Smooth muscle cell (in vitro differentiated cells): ENCODE measurements around the gene FTSJ3. TPM values are rescaled to one million over a fixed set of nuclear protein-coding genes. Genes with fewer than 3 reads are reported as not detected.

Source experiments
- DNase-seq: peaks from one replicate; lab custom pipeline; 2025; ENCODE audit not compliant: unreplicated experiment; lab: John Stamatoyannopoulos, UW
- H2AFZ ChIP-seq: fragments of 200-600 bp; sonication (generic); 2 replicates; pipeline ENCODE4 v1.6.0; 2016; ENCODE audit warnings: antibody characterized with exemption, low read depth, mild to moderate bottlenecking
- H3F3A ChIP-seq: fragments of 200-600 bp; sonication (generic); 2 replicates; pipeline ENCODE4 v1.6.0; 2017; ENCODE audit warnings: antibody characterized with exemption, low read depth
- H3K27ac ChIP-seq: fragments of 200-600 bp; sonication (generic); 2 replicates; pipeline ENCODE4 v1.5.1; 2016; ENCODE audit warnings: low read depth, mild to moderate bottlenecking
- H3K27me3 ChIP-seq: fragments of 200-600 bp; sonication (generic); 2 replicates; pipeline ENCODE4 v1.6.1; 2016; ENCODE audit warnings: low read depth, mild to moderate bottlenecking
- H3K36me3 ChIP-seq: fragments of 200-600 bp; sonication (generic); 2 replicates; pipeline ENCODE4 v1.5.1; 2016; ENCODE audit warnings: low read depth
- H3K4me1 ChIP-seq: fragments of 200-600 bp; sonication (generic); 2 replicates; pipeline ENCODE4 v1.5.1; 2016; ENCODE audit warnings: low read depth
- H3K4me2 ChIP-seq: fragments of 200-600 bp; sonication (generic); 2 replicates; pipeline ENCODE4 v1.6.0; 2016; ENCODE audit warnings: mild to moderate bottlenecking
- H3K4me3 ChIP-seq: fragments of 200-600 bp; sonication (generic); 2 replicates; pipeline ENCODE4 v1.5.1; 2016; ENCODE audit warnings: mild to moderate bottlenecking
- H3K79me2 ChIP-seq: fragments of 200-600 bp; sonication (generic); 2 replicates; pipeline ENCODE4 v1.6.0; 2016; ENCODE audit warnings: low read depth, mild to moderate bottlenecking
- H3K9ac ChIP-seq: fragments of 200-600 bp; sonication (generic); 2 replicates; pipeline ENCODE4 v1.6.0; 2016; ENCODE audit warnings: low read depth
- H3K9me3 ChIP-seq: fragments of 200-600 bp; sonication (generic); replicated peaks from 2 replicates; pipeline ENCODE4 v1.5.1; 2016; ENCODE audit warnings: low read depth
- H4K20me1 ChIP-seq: fragments of 200-600 bp; sonication (generic); 2 replicates; pipeline ENCODE4 v1.6.0; 2016; ENCODE audit warnings: low read depth
- WGBS: methylation state at CpG from one replicate; pipeline ENCODE4 v1.1.7; 2016; ENCODE audit warnings: low lambda C conversion rate; 5-methylcytosine and 5-hydroxymethylcytosine counted together
- polyA plus RNA-seq: library from polyadenylated mRNA; unstranded; fragments of >200 nt; fragmentation: Nextera tagmentation; extraction: Ambion mirVana; gene quantifications from 2 replicates; pipeline ENCODE4 v1.2.1, GENCODE V29; 2016
- total RNA-seq: library from RNA; depleted of rRNA; stranded (reverse); fragments of >200 nt; gene quantifications from 2 replicates; pipeline ENCODE4 v1.2.3, GENCODE V29; 2014
- TF ChIP-seq, protein P1 (sequence below): fragments of 200-600 bp; sonication (generic); IDR thresholded peaks from 2 replicates; pipeline ENCODE4 v1.5.1; 2017; ENCODE audit warnings: borderline replicate concordance, mild to moderate bottlenecking, antibody characterized with exemption; ENCODE audit not compliant: insufficient read depth, poor library complexity, severe bottlenecking

FTSJ3 gene
- total and polyA plus RNA-seq, 2 experiments from 2014 or later: 21.9 to 46.8 TPM

DNA sequence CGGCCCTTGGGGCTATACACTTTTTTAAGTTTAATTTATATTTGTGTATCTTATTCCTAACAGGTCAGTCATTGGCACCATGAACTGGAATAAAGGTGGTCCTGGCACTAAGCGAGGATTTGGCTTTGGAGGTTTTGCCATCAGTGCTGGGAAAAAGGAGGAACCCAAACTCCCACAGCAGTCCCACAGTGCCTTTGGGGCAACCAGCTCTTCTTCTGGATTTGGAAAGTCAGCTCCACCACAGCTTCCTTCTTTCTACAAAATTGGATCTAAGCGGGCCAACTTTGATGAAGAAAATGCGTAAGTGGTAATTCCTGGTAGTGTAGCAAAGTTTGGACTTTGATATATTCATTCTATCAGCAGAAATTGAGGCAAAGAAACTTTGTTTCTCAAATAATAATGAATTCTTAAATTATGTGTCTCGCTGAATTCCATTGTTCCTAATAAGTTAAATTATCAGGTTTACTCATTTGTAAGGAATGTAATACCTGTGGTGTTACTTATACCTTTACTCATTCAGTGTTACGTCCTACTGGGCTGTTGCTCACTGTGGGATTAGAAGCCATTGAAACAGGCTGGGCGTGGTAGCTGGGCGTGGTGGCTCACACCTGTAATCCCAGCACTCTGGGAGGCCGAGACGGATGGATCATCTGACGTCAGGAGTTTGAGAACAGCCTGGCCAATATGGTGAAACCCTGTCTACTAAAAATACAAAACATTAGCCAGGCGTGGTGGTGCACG lies 40.3 kb downstream of the FTSJ3 start:
- no peak overlapping the region for H2AFZ ChIP-seq
- WGBS: 93% methylated on average over 13 of the region's 13 CpGs
- no peak for DNase-seq
- H3K27me3 ChIP-seq: no peaks in the 10 kb centered on the region
- H3K36me3 ChIP-seq: peaks cover 23% of the 10 kb centered on the region
- peaks cover 100% of the 10 kb centered on the region for H3K79me2 ChIP-seq
- peaks cover 100% of the 10 kb centered on the region for H4K20me1 ChIP-seq
- H3F3A ChIP-seq: no peaks in the 10 kb centered on the region
- no peak overlapping the region for H3K4me2 ChIP-seq
- no peak overlapping the region for H3K4me3 ChIP-seq
- TF ChIP-seq, protein P1, sequence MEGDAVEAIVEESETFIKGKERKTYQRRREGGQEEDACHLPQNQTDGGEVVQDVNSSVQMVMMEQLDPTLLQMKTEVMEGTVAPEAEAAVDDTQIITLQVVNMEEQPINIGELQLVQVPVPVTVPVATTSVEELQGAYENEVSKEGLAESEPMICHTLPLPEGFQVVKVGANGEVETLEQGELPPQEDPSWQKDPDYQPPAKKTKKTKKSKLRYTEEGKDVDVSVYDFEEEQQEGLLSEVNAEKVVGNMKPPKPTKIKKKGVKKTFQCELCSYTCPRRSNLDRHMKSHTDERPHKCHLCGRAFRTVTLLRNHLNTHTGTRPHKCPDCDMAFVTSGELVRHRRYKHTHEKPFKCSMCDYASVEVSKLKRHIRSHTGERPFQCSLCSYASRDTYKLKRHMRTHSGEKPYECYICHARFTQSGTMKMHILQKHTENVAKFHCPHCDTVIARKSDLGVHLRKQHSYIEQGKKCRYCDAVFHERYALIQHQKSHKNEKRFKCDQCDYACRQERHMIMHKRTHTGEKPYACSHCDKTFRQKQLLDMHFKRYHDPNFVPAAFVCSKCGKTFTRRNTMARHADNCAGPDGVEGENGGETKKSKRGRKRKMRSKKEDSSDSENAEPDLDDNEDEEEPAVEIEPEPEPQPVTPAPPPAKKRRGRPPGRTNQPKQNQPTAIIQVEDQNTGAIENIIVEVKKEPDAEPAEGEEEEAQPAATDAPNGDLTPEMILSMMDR: no peak
- H3K9me3 ChIP-seq: no peaks in the 10 kb centered on the region
- H3K27ac ChIP-seq: no peak overlapping the region
- H3K9ac ChIP-seq: no peak overlapping the region
- no peaks in the 10 kb centered on the region for H3K4me1 ChIP-seq

DNA sequence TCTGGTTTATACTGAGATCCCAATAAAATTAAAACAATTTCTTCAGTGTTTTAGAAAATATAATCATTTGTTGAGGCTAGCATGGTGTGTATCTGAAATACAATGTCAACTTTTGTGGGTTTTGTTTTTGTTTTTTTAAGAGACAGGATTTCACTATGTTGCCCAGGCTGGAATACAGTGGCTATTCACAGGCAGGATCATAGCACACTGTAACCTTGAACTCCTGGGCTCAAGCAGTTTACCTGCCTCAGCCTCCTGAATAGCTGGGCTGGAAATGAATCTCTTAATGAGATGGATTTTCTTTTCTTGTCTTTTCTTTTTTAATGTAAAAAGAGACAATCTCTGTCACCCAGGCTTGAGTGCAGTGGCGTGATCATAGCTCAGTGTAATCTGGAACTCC lies 41.3 kb downstream of the FTSJ3 start:
- TF ChIP-seq, protein P1: no peak
- Histone ChIP-seq H3K4me2 (no peak overlapping the region), H3F3A (no peaks in the 10 kb centered on the region), H3K4me1 (no peaks in the 10 kb centered on the region), H3K4me3 (no peak overlapping the region), H3K9me3 (no peaks in the 10 kb centered on the region), H3K36me3 (peaks cover 15% of the 10 kb centered on the region), H3K27ac (peak overlapping the region; percentile 12), H3K27me3 (no peaks in the 10 kb centered on the region), H3K79me2 (peaks cover 100% of the 10 kb centered on the region), H2AFZ (no peak overlapping the region), H3K9ac (no peak overlapping the region), H4K20me1 (peaks cover 100% of the 10 kb centered on the region)
- no peak for DNase-seq
- 100% methylated on average over 1 of the region's 1 CpG for WGBS

DNA sequence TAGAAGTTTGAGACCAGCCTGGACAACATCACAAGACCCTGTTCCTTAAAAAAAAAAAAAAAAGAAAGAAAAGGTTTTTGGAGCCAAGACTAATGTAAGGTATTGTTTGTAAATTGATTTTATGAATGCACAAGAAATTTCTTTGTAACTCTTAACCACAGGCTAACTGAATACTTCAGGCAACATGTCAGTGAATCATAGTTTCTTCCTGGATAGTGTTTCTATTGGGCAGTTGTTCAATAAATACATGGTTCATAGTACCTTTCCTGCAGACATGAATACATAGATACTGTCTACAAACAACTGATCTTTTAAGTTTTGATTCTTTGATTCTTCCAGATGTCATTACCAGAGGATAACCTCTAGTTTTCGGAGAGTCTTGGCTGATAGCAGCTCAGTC lies 41.9 kb downstream of the FTSJ3 start:
- Histone ChIP-seq H3K79me2 (peaks cover 100% of the 10 kb centered on the region), H3K4me2 (no peak overlapping the region), H3K27me3 (no peaks in the 10 kb centered on the region), H3K36me3 (peaks cover 14% of the 10 kb centered on the region), H3K9me3 (no peaks in the 10 kb centered on the region), H4K20me1 (peaks cover 100% of the 10 kb centered on the region), H2AFZ (no peak overlapping the region), H3K9ac (no peak overlapping the region), H3F3A (no peaks in the 10 kb centered on the region), H3K27ac (peak overlapping the region; percentile 12), H3K4me1 (no peaks in the 10 kb centered on the region), H3K4me3 (no peak overlapping the region)
- WGBS: 100% methylated on average over 1 of the region's 1 CpG
- DNase-seq: no peak
- TF ChIP-seq, protein P1: no peak

DNA sequence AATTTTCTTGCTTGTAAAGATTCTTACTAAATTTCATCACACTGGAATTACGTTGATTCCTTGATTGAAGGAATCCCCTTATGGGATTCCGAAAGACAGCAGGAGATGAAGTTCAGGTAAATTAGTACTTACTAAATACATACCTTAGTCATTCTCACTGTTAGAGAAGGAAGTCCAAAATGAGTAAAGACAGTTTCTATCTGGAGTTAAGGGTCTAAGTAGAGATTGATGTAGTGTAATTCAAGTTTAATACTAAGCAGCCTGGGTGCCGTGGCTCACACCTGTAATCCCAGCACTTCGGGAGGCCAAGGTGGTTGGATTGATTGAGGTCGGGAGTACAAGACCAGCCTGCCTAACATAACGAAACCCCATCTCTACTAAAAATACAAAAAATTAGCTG lies 43.9 kb downstream of the FTSJ3 start:
- H4K20me1 ChIP-seq: peaks cover 100% of the 10 kb centered on the region

More for the DNA sequence above, 43.9 kb downstream of the FTSJ3 start:
- Histone ChIP-seq H2AFZ (no peak overlapping the region), H3K4me1 (no peaks in the 10 kb centered on the region), H3K79me2 (peaks cover 100% of the 10 kb centered on the region), H3K4me3 (no peak overlapping the region), H3K36me3 (peaks cover 10% of the 10 kb centered on the region), H3K9me3 (no peaks in the 10 kb centered on the region), H3F3A (no peaks in the 10 kb centered on the region), H3K27me3 (no peaks in the 10 kb centered on the region), H3K27ac (peak overlapping the region; percentile 41), H3K9ac (no peak overlapping the region), H3K4me2 (no peak overlapping the region)
- DNase-seq: no peak
- WGBS: 94% methylated on average over 6 of the region's 6 CpGs
- TF ChIP-seq, protein P1: no peak
